HG03097 (cell line): ENCODE results near the gene OR6M1.

Experiments
- ATAC-seq: cut with Tn5 transposase; IDR thresholded peaks from one replicate; pipeline ENCODE4 v1.9.1; 2021; ENCODE audit not compliant: unreplicated experiment, low FRiP score

Gene OR6M1, protein sequence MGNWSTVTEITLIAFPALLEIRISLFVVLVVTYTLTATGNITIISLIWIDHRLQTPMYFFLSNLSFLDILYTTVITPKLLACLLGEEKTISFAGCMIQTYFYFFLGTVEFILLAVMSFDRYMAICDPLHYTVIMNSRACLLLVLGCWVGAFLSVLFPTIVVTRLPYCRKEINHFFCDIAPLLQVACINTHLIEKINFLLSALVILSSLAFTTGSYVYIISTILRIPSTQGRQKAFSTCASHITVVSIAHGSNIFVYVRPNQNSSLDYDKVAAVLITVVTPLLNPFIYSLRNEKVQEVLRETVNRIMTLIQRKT

DNA sequence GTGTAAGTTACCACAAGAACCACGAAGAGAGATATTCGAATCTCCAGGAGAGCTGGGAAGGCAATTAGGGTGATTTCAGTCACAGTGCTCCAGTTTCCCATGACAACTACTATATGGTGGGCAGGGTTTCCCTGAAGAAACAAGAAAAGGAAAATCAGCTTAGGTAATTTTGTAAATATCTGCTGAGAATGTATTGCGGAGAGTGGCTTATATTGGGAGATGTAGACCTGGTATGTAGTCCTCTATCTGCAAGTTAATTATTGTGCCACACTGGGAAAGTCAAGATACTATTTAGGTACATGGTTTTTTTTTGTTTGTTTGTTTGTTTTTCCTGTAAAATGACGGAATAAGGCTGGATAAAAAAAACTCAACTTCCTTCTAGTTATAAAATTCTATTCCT is at the start of gene OR6M1:
Gene OR6M1 (minus strand): TSS at position 101 of the 400 bp plus-strand sequence. CDS start 0 bp downstream, at position 101.
- ATAC-seq: no peak

DNA sequence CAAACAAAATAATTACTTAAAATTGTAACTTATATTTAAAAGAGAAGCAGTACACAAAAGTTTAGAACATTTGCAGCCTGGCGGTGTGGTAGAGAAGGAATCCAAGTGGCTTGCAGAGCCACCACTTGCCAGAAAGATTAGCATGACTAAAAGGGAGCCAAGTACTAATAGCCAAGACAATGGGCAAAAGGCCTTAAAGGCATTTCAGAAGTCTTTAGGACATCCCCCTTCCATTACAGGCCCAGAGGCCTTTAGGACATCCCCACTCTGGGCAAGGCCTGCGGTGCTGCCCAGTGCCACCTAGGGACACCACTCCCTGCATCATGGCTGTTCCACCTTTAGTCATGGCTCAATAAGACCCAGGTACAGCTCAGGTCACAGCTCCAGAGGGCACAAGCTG is 46.9 kb upstream of the OR6M1 start:
- ATAC-seq: no peak

DNA sequence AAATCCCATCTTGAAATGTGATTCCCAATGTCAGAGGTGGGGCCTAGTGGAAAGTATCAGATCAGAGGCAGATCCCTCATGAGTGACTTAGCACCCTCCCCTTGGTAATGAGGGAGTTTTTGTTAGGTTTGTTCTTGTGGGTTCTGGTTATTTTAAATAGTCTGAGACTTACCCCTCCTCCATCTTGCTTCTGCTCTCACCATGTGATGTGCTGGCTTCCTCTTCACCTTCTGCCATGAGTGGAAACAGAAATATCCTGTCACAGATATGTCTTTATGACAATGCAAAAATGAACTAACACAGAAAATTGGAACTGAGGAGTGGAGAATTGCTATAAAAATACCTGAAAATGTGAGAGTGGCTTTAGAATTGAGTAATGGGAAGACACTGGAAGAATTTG is 46.2 kb upstream of the OR6M1 start:
- ATAC-seq: no peak

DNA sequence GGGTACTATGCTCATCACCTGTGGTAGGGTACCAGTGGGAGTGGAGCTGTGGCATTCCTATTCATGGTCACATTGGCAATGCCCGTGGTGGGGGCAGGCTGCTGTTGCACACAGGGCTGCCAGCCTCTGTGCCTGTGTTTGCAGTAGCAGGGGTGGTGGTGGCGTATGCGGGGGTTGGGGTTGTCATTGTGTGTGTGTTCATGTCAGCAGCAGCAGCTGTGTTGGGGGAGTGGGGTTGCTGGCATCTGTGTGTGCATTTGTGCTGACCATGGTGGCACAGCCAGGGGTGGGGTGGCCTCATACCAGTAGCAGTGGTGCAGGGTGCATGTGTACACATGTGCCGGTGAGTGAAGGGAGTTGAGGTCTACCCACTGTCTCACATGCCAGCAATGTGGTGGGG is 45.0 kb upstream of the OR6M1 start:
- no peak for ATAC-seq

DNA sequence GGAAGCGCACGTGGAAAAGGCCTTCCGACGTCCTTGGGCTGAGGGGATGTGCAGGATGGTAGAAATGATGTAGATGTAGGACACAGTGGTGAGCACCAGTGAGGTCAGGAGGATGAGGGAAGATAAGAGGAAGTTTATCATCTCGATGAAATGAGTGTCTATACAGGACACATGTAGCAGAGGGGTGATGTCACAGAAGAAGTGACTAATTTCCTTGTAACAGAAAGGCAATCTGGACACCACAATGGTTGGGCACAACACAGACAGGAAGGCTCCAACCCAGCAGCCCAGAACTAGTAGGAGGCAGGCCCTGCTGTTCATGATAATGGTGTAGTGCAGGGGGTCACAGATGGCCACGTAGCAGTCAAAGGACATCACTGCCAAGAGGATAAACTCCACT is 35.0 kb upstream of the OR6M1 start:
- no peak for ATAC-seq

DNA sequence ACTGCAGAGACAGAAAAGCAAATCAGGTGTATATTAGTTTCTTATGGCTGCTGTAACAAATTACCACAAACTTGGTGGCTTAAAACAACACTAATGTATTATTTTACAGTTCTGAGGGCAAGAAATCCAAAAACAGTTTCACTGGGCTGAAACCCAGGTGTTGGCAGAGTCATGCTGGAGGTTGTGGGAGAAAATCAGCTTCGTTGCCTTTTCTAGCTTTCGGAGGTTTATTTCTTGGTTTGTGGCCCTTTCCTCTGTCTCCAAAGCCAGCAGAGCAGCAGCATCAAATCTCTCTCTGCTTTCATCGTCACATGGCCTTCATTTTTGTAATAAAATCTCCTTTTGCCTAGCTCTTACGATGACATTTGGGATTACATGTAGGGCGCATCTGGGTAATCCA is 33.0 kb upstream of the OR6M1 start:
- no peak for ATAC-seq

DNA sequence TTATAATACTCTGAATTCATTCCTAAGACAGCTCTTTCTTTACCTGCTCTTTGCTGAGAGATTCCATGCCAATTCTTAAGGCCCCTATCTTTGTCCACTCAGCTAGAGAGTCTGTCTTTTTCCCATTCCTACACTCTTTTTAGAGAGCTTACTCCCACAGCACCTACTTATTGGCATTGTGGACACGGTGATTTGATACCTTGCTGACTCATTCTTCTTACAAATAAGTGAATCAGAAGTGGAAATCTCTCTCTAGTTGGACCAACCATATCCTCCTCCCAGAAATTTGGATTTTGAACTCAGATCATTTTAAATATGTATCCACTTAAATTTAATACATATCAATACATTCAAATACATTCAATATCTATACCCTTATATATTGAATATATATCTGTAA is 32.5 kb upstream of the OR6M1 start:
- no peak for ATAC-seq

DNA sequence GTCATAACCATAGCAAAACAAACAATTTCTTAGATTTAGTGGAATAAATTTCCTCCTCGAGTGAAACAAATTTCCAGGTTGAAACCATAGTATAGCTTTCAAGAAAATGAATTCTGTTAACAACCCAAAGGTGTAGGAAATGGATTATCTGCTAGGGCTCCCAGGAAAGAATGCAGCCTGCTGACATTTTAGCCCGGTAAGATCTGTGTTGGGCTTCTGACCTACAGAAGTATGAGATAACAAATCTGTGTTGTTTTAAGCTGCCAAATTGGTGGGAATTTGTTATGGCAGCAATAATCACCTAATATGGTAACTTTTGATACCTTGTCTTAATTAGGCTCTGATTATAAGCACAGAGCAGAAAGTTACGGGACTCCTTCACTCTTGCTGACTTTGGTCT is 32.0 kb upstream of the OR6M1 start:
- no peak for ATAC-seq

DNA sequence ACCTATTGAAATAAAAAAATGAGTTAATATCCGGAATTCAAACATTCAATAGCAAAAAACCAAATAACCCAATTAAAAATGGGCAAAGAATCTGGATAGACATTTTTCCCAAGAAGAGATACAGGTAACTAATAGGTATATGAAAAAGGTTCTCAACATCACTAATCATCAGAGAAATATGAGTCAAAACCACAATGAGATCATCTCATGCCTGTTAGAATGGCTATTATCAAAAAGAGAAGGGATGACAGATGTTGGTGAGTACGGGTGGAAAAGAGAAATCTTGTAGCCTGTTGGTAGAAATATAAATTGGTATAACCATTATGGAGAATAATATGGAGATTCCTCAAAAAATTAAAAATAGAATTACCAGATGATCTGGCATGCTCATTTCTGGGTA is 26.9 kb upstream of the OR6M1 start:
- ATAC-seq: no peak

DNA sequence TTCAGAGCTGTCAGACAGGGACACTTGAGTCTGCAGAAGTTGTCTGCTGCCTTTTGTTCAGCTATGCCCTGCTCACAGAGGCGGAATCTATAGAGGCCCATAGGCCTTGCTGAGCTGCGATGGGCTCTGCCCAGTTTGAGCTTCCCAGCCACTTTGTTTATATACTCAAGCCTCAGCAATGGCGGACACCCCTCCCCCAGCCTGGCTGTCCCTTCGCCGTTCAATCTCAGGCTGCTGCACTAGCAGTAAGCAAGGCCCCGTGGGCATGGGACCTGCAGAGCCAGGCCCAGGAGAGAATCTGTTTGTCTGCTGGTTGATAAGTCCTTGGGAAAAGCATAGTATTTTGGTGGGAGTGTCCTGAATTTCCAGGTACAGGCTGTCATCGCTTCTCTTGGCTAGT is 23.6 kb upstream of the OR6M1 start:
- no peak for ATAC-seq

DNA sequence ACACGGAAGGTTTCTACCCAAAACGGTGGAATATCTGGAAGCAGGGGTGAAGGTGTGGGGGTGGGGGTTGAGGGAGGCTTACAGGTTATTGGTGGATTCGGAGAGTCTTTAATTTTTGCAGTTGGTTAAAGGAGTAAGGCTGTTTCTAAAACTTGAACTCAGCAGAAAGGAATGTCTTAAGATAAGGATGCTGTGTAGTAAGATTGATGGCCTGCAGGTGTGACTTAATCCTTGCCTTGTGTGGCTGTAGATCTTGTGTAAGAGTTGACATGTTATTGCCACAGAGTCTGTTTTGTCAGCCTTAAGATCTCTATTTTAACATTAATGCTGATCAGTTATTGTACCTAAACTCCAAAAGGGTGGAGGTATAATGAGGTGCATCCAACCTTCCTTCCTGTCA is 16.4 kb upstream of the OR6M1 start:
- no peak for ATAC-seq

DNA sequence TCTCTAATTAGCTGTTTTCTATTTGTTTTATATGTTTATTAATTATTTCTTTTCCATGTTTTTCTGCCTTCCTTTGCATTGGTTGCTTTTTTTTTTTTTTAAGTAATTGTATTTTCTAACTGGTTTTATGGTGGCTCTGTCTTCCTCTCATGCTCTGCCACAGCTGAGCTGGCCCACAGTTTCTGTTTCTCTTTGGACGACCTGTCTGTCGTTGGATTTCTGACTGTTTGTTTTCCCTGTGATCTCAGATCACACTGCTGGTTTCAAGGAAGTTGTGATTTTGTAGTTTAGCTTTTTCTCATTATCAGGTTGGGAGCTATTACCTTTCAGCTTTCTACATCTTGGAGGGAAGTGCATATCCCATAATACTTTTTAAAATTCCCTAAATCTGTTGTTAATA is 15.9 kb upstream of the OR6M1 start:
- ATAC-seq: no peak

DNA sequence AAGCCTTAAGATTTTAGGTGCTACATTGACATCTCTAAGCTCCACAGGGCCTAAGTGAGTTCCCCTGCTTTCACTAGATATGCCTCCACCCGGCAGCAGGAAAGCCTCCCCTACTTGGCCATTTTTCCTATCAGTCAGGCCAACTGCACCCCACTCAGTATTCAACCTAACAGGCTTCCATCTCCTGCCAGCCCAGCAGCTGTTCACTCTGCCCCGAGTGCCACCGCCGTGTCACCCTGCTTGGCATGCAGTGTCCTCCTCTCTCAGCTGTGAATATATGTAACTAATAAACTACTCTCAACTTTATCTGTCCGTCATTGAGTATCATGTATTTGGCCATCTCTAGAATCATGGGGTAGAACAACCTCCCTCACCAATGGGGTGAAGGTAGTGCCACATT is 9.0 kb upstream of the OR6M1 start:
- no peak for ATAC-seq

DNA sequence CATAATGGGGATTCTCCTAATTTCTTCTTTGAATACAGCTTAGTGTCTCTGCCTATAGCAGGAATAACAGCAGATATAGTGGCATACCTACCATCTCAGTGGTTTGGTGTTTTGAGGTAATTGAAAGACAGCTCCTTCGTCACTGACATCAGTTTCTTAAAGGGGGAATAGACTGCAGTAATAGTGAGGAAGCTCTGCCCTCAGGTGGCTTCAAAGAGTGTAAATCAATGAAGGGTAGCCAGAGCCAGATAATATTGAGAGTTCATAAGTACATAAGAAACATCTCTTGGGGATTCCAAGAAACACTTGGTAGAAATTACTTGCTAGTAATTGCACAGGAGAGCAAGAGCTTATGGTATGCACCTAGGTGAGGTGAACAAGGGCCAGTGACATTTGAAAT is 4.4 kb downstream of the OR6M1 start:
- ATAC-seq: no peak

DNA sequence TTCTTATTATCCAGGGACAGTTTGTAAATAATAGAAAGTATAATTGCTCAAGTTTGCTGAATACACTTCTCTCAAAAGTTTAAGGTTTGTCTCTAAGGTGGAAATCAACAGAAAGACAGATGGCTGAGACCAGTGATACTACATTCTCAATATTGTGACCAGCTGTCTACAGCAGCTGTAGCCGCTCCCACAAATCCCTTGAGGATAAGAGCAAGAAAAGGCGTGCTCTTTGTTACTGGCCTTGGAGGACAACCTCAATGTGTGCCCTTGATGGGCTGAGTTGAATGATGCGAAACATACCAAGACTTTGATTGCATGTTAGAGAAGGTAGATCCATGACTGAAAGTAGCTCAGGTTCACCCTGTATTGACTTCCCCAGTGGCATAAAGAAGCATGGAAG is 6.1 kb downstream of the OR6M1 start:
- ATAC-seq: no peak

DNA sequence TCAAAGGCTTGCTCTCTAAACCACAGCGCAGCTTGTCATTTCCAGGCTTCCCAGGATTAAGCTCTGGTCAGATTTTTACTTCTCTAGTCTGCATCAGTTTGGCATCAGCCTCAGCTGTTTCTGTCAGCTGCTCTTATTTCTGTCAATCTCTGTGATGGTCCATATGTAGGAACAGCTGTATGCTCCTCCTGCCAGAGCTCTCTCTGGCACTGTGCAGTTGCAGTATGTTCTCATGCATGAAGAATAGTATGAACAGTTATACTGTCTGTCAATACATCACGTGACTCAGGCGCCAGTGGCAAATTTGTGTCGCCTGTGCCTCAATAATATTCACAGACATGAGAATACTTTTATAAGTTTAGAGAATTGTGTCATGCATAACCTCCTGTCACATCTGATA is 6.7 kb downstream of the OR6M1 start:
- no peak for ATAC-seq

DNA sequence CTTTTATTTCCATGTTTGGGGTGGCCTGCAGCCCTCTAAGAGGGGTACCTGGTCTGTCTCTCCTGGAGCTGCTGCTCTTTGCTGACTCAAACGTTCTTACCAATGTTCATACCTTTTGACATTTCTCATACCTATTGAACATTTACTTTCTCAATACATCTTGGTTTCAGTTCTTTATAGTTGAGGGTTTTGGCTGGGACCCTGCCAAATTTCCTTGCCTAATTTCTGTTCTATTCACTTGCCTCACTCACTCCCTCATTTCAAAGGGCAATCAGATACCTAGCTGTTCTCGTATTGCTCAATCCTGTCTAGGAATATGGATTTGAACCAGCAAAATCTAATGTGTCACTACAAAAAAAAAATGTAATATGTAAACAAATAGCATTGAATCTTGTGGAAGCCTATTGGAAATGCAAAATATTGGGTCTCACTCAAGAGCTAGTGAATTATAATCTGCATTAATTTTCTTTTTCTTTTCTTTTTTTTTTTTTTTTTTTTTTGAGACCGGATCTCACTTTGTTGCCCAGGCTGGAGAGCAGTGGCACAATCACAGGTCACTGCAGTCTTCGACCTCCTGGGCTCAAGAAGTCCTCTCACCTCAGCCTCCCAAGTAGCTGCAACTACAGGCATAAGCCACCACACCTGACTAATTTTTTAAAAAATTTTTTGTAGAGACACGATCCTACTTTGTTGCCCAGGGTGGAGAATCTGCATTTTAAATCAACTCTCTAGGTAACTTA is 7.5 kb downstream of the OR6M1 start:
- no peak for ATAC-seq

DNA sequence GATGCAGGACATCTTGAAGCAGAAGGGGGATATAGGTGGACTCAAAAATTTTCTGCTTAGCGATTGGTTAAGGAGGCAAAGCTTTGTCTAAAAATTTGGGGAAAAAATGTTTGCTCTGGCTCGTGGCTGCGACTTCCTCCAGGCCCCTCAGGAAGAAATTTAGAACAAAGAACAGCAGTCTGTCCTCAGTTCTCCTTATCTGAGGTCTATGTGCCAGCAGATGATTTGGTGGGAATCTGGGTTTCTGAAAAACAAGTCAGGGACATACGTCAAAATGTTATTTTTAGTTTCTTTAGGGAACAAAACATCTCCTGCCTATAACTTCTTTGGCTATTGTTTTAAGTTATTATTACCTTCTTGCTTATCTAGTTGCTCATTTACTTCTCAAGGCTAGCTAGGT is 8.1 kb downstream of the OR6M1 start:
- ATAC-seq: no peak

DNA sequence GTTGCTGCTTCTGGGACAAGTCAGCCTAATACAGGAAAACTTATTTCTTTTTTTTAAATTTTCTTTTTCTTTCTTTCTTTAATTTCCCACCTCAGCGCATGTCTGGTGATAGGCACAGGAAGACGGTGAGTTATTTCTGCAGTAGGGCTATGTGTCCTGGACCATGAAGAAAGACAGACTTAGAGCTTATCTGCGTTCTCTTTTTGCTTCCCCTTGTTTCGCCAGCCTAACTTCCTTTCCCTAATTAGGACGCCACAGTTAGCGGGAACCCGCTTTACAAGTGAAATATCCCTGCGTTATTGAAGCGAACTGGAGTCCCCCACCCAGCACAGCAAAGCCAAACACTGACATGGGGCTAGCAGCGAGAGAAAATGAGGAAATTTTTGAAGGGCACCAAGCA is 8.6 kb downstream of the OR6M1 start:
- no peak for ATAC-seq

DNA sequence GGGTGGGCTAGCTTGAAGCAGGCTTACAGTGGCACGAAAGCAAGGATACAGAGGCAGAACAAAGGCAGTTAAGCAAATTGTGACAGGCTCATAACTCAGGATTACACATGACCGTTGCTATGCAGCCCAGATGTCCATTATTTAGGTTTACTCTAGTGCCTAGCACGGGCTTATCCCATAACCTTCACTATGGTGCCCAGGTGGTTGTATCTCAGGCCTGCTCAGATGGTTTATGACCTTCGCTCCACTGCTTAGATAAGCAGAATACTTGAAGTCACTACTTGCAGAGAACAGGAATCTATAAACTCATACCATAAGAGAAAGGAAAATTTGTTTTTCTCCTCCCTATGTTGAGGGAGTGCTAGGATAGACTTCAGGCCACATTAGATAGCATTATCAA is 9.0 kb downstream of the OR6M1 start:
- no peak for ATAC-seq

DNA sequence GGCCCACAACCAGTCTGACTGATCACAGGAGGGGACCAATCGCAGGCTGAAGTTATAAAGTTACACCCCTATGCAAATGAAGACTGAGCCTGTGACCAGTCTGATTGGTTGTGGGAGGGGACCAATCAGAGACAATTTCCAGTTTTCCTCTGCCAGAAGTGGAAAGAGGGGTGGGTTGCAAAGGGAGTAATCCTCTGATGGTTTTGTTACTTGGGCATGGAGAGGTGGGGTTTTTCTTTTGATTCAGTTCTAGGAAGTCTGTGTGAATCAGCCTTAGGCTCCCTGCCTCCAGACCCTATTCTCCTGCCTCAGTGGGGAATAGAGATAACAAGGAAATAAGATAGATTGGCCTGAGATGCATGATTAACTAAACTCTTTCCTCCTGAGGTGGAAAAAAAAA is 9.9 kb downstream of the OR6M1 start:
- no peak for ATAC-seq

DNA sequence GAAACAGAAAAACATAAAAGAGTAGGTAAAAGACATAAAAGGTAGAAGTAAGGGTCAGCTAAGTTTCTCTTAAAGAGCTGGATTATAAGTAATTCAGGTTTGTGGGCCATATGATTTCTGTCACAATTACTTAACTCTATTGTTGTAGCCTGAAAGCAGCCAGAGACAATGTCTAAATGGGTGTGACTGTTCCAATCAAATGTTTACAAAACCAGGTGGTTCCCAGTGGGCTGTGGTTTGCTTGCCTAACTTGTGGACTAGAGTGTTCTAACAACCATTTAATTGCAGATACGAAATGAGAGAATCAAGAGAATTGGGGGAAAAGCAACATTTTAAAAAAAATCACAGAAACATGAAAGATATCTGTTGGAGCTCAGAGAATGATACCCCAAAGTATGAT is 22.6 kb downstream of the OR6M1 start:
- no peak for ATAC-seq
